Dedifferentiated amniotic fluid mesenchymal stem cell (primary cell): ENCODE measurements around the gene OR11L1.

Experiments used
- DNase-seq: peaks from one replicate; pipeline ENCODE4 v3.0.0-alpha.2; 2016; ENCODE audit errors: extremely low spot score

Gene OR11L1

GRCh38 chr1:247797518-247797917 lies 44.2 kb downstream of the OR11L1 start:
- no peak for DNase-seq
